H1 (cell line): ENCODE measurements around the gene IER3IP1. TPM values are rescaled to one million over a fixed set of nuclear protein-coding genes. Genes with fewer than 3 reads are reported as not detected.
A peak's percentile ranks its signal among the peaks of the same experiment; 100 is the strongest.

Experiments
- CTCF ChIA-PET: fragments of 300-600 bp; sonication (Branson Sonifier 250); formaldehyde crosslinking; loops from one replicate; lab custom pipeline; 2021; ENCODE audit not compliant: partially characterized antibody; lab: Charles Lee
- POLR2A ChIA-PET: fragments of 300-600 bp; sonication (Branson Sonifier 250); formaldehyde crosslinking; loops from one replicate; lab custom pipeline; 2021; ENCODE audit warnings: inconsistent platforms; ENCODE audit not compliant: partially characterized antibody; lab: Charles Lee
- DNase-seq, 2 experiments: peaks; one replicate each; pipeline versions ENCODE4 v3.0.0 to v3.0.0-alpha.2; 2010 to 2022; ENCODE audit warnings: low spot score in 2 of 2, low read depth in 1 of 2, mixed read lengths in 1 of 2
- FAIRE-seq: peaks from 2 replicates; lab custom pipeline; 2011; peaks lifted over from hg19 to GRCh38; lab: Jason Lieb, UNC
- H2AFZ ChIP-seq: 2 replicates; pipeline ENCODE4 v1.8.1; 2012; ENCODE audit warnings: low read length, inconsistent platforms
- H2AK5ac ChIP-seq: 2 replicates; pipeline ENCODE4 v1.6.1; 2013; ENCODE audit warnings: low read depth, low read length
- H2BK120ac ChIP-seq: replicated peaks from 2 replicates; pipeline ENCODE3; 2013; ENCODE audit warnings: low read depth, low read length, inconsistent platforms
- H2BK12ac ChIP-seq: 2 replicates; pipeline ENCODE4 v1.6.1; 2013; ENCODE audit warnings: low read depth, low read length
- H2BK15ac ChIP-seq: 2 replicates; pipeline ENCODE4 v1.6.1; 2013; ENCODE audit warnings: low read length
- H2BK20ac ChIP-seq: 2 replicates; pipeline ENCODE4 v1.6.1; 2013; ENCODE audit warnings: low read length
- H2BK5ac ChIP-seq: 2 replicates; pipeline ENCODE4 v1.6.1; 2013; ENCODE audit warnings: low read depth, low read length
- H3K14ac ChIP-seq: 2 replicates; pipeline ENCODE4 v1.6.1; 2013; ENCODE audit warnings: inconsistent platforms; ENCODE audit not compliant: insufficient read length
- H3K18ac ChIP-seq: 2 replicates; pipeline ENCODE4 v1.6.1; 2013; ENCODE audit warnings: low read length; ENCODE audit errors: extremely low read depth
- H3K23ac ChIP-seq: 2 replicates; pipeline ENCODE4 v1.6.1; 2013; ENCODE audit warnings: inconsistent platforms; ENCODE audit not compliant: insufficient read length
- H3K23me2 ChIP-seq: 2 replicates; pipeline ENCODE4 v1.6.1; 2013; ENCODE audit warnings: low read depth, low read length
- H3K27ac ChIP-seq: 2 replicates; pipeline ENCODE4 v1.6.1; 2011; ENCODE audit warnings: low read depth, low read length, inconsistent platforms
- H3K27me3 ChIP-seq, 4 experiments: replicated peaks in 1 of 4; 1 replicate in 1 of 4; 2 replicates in 3 of 4; pipeline versions ENCODE4 v1.6.1 to v1.8.1; 2011 to 2013; ENCODE audit warnings: low read length in 3 of 4, mild to moderate bottlenecking in 3 of 4, inconsistent platforms in 2 of 4, mixed read lengths in 2 of 4, moderate library complexity in 1 of 4; ENCODE audit not compliant: control insufficient read depth in 3 of 4, insufficient read depth in 3 of 4; ENCODE audit errors: extremely low read depth in 1 of 4
- H3K36me3 ChIP-seq, 4 experiments: 2 replicates each; pipeline versions ENCODE4 v1.6.1 to v1.8.1; 2011 to 2013; ENCODE audit warnings: mild to moderate bottlenecking in 4 of 4, low read length in 3 of 4, moderate library complexity in 2 of 4, control low read depth in 1 of 4, inconsistent platforms in 1 of 4; ENCODE audit not compliant: insufficient read depth in 4 of 4, control insufficient read depth in 2 of 4
- H3K4ac ChIP-seq: replicated peaks from 2 replicates; pipeline ENCODE3; 2013; ENCODE audit warnings: low read length, low read depth, mixed read lengths, inconsistent platforms; ENCODE audit not compliant: insufficient read length
- H3K4me1 ChIP-seq, 4 experiments: replicated peaks in 1 of 4; 1 replicate in 1 of 4; 2 replicates in 3 of 4; pipeline versions ENCODE4 v1.6.1 to v1.8.1; 2011 to 2013; ENCODE audit warnings: low read length in 3 of 4, inconsistent platforms in 2 of 4, mixed read lengths in 1 of 4; ENCODE audit not compliant: insufficient read depth in 4 of 4, control insufficient read depth in 3 of 4
- H3K4me2 ChIP-seq, 2 experiments: 2 replicates each; pipeline versions ENCODE4 v1.6.1 to v1.8.1; 2011 to 2013; ENCODE audit warnings: low read depth in 2 of 2, low read length in 2 of 2, control low read depth in 1 of 2, inconsistent platforms in 1 of 2, mild to moderate bottlenecking in 1 of 2; ENCODE audit not compliant: insufficient read depth in 1 of 2
- H3K4me3 ChIP-seq, 4 experiments: fragments of 200-600, 300-600 bp in 1 of 4; sonication (generic), shearing (Covaris generic), sonication (Bioruptor Twin) in 1 of 4; 2 replicates each; pipeline versions ENCODE4 v1.5.1 to v1.8.1; 2011 to 2016; ENCODE audit warnings: low read length in 4 of 4, low read depth in 3 of 4, control low read depth in 2 of 4, inconsistent platforms in 2 of 4, mild to moderate bottlenecking in 2 of 4, mixed read lengths in 1 of 4, moderate library complexity in 1 of 4; ENCODE audit not compliant: insufficient read depth in 2 of 4; ENCODE audit errors: extremely low read depth in 1 of 4
- H3K56ac ChIP-seq: replicated peaks from 2 replicates; pipeline ENCODE3; 2013; ENCODE audit warnings: low read depth, mild to moderate bottlenecking, mixed read lengths, low read length, inconsistent platforms; ENCODE audit not compliant: insufficient read length
- H3K79me1 ChIP-seq: 2 replicates; pipeline ENCODE4 v1.6.1; 2013; ENCODE audit warnings: low read depth, low read length, control low read depth
- H3K79me2 ChIP-seq, 2 experiments: 2 replicates each; pipeline versions ENCODE4 v1.6.1 to v1.8.1; 2012 to 2013; ENCODE audit warnings: low read length in 2 of 2, mild to moderate bottlenecking in 2 of 2, inconsistent platforms in 1 of 2; ENCODE audit not compliant: insufficient read depth in 2 of 2, control insufficient read depth in 1 of 2
- H3K9ac ChIP-seq, 4 experiments: replicated peaks in 1 of 4; 1 replicate in 1 of 4; 2 replicates in 3 of 4; pipeline versions ENCODE4 v1.6.1 to v1.8.1; 2011 to 2013; ENCODE audit warnings: low read depth in 3 of 4, low read length in 3 of 4, control low read depth in 2 of 4, mild to moderate bottlenecking in 2 of 4, moderate library complexity in 2 of 4, inconsistent platforms in 1 of 4; ENCODE audit errors: extremely low read depth in 1 of 4
- H3K9me3 ChIP-seq, 2 experiments: 2 replicates each; pipeline versions ENCODE4 v1.6.1 to v1.8.1; 2012 to 2013; ENCODE audit warnings: mild to moderate bottlenecking in 2 of 2, moderate library complexity in 2 of 2, control low read depth in 1 of 2, inconsistent platforms in 1 of 2, low read depth in 1 of 2, low read length in 1 of 2, mixed read lengths in 1 of 2; ENCODE audit not compliant: insufficient read depth in 2 of 2
- H4K20me1 ChIP-seq, 2 experiments: replicated peaks in 1 of 2; 2 replicates each; pipeline versions ENCODE3 to v1.8.1; 2011 to 2013; ENCODE audit warnings: inconsistent platforms in 2 of 2, low read length in 2 of 2, mild to moderate bottlenecking in 1 of 2; ENCODE audit not compliant: insufficient read depth in 2 of 2, control insufficient read depth in 1 of 2
- H4K5ac ChIP-seq: 2 replicates; pipeline ENCODE4 v1.6.1; 2013; ENCODE audit warnings: low read length, low read depth, mixed read lengths, inconsistent platforms; ENCODE audit not compliant: insufficient read length
- H4K8ac ChIP-seq: 2 replicates; pipeline ENCODE4 v1.8.0; 2013; ENCODE audit warnings: mild to moderate bottlenecking, moderate library complexity, low read length, inconsistent platforms; ENCODE audit not compliant: insufficient read depth; ENCODE audit errors: extremely low read depth
- H4K91ac ChIP-seq: replicated peaks from 2 replicates; pipeline ENCODE3; 2013; ENCODE audit warnings: low read length, mixed read lengths, inconsistent platforms; ENCODE audit not compliant: insufficient read length
- FOSL1 ChIP-seq: IDR thresholded peaks from 2 replicates; pipeline ENCODE4 v1.6.1; 2011; ENCODE audit warnings: mild to moderate bottlenecking, low read depth, low read length, moderate library complexity; ENCODE audit not compliant: insufficient read depth
- KDM4A ChIP-seq: IDR thresholded peaks from one replicate; pipeline ENCODE4 v1.7.1; 2012; ENCODE audit warnings: low read depth, mild to moderate bottlenecking, moderate library complexity, low read length, inconsistent platforms; ENCODE audit not compliant: severe bottlenecking
- TAF1 ChIP-seq: IDR thresholded peaks from 2 replicates; pipeline ENCODE4 v1.6.1; 2011; ENCODE audit warnings: mild to moderate bottlenecking, low read depth, low read length
- TBP ChIP-seq: IDR thresholded peaks from 2 replicates; pipeline ENCODE4 v1.6.1; 2011; ENCODE audit warnings: low read depth, low read length, improper control_type of control experiment
- WGBS, 2 experiments: shearing (Covaris generic) in 1 of 2; methylation state at CpG; one replicate each; pipeline versions ENCODE4 v1.1.6 to v1.1.7; 2013 to 2015; ENCODE audit warnings: low lambda C conversion rate in 2 of 2, mixed read lengths in 2 of 2, inconsistent platforms in 1 of 2, low coverage in 1 of 2, missing lambda C conversion rate in 1 of 2; ENCODE audit not compliant: insufficient replicate concordance in 2 of 2, insufficient coverage in 1 of 2, insufficient read length in 1 of 2; ENCODE audit errors: extremely low coverage in 1 of 2, missing lambda C conversion rate in 1 of 2; 5-methylcytosine and 5-hydroxymethylcytosine counted together
- polyA plus RNA-seq, 7 experiments: library from polyadenylated mRNA; depleted of rRNA in 3 of 7; stranded (reverse) in 5 of 7; unstranded in 2 of 7; fragments of >200 nt in 5 of 7; fragments of 200-250 nt in 2 of 7; gene quantifications; 1 replicate in 5 of 7; 2 replicates in 1 of 7; 4 replicates in 1 of 7; pipeline versions ENCODE4 v1.2.1 to v1.2.3, GENCODE V29; 2011 to 2013; ENCODE audit warnings: missing spikeins in 2 of 7, mixed read lengths in 2 of 7
- total RNA-seq: library from RNA; stranded (reverse); fragmentation: NEBNext Ultra II Directional; extraction: Animal tissue kit (Norgen Biotek cat#: 25700); gene quantifications from 2 replicates; pipeline ENCODE4 v1.2.1, GENCODE V29; 2021

The IER3IP1 gene
- total and polyA plus RNA-seq, 2 of the 8 experiments (the other 6 are each of a cell fraction or from before 2014, with no cell fraction given), result 6.0 to 8.5 TPM

- Histone ChIP-seq H2BK20ac (no peak overlapping the region), H3K9ac (peak overlapping the region; percentile 45 to 86 (median 73)), H3K23me2 (peaks cover 12% of the 10 kb centered on the region), H4K20me1 (peaks cover 0 to 6% of the 10 kb centered on the region in 2 experiments), H2BK5ac (peak overlapping the region; percentile 84), H3K27me3 (no peaks in the 10 kb centered on the region), H3K4me2 (peak overlapping the region; percentile 97), H3K36me3 (peaks cover 0 to 7% (median 3%) of the 10 kb centered on the region in 4 experiments; a peak in 2 of 8 replicates), H3K4me1 (peaks cover 0 to 2% (median 1%) of the 10 kb centered on the region in 4 experiments; a peak in 4 of 7 replicates), H3K4ac (peak overlapping the region; percentile 63), H3K27ac (peak overlapping the region; percentile 47), H2BK120ac (no peak overlapping the region), H3K79me2 (peaks cover 8 to 52% of the 10 kb centered on the region in 2 experiments; a peak in 3 of 4 replicates), H2AFZ (peak overlapping the region; percentile 93; the same call in 1 of the 2 replicates), H3K18ac (peak overlapping the region; percentile 81), H2BK12ac (peak overlapping the region; percentile 71; the same call in 1 of the 2 replicates), H3K79me1 (peaks cover 2% of the 10 kb centered on the region; the same call in 1 of the 2 replicates), H3K56ac (peak overlapping the region; percentile 78), H4K8ac (peak overlapping the region; percentile 91; the same call in 1 of the 2 replicates), H4K91ac (peak overlapping the region; percentile 45), H4K5ac (peak overlapping the region; percentile 61), H3K4me3 (peak overlapping the region; percentile 70 to 91 (median 86)), H2AK5ac (no peak overlapping the region), H2BK15ac (no peak overlapping the region), H3K23ac (no peak overlapping the region), H3K14ac (no peak overlapping the region), H3K9me3 (no peaks in the 10 kb centered on the region)
- DNase-seq (no peak), FAIRE-seq (no peak)
- ChIA-PET POLR2A (interaction anchor here (0.6 to 2.8 kb wide), 12 partner anchors 8 to 113 kb away, joined by 3 to 10 read pairs (median 3); no protein-coding TSS in a partner anchor), CTCF (interaction anchor here (0.8 to 1.9 kb wide), 4 partner anchors 35 to 100 kb away, joined by 3 to 8 read pairs (median 4); no protein-coding TSS in a partner anchor)
- TF ChIP-seq FOSL1 (no peak), TAF1 (no peak), TBP (0 out of 2 replicates have a peak, but pooled peaks have one; percentile 3), KDM4A (no peak)
- WGBS, 2 experiments, result 20% methylated on average over 12 of the region's 12 CpGs; no CpG with 5 or more reads in 1 of the 2 experiments
These were observed 26.6 kb downstream of the IER3IP1 start for GRCh38 chr18:47149457-47150028.
